AG09319 (cell line): ENCODE data around the gene MRPL10.
A peak's percentile ranks its signal among the peaks of the same experiment; 100 is the strongest.

Source experiments
- DNase-seq: peaks from one replicate; pipeline ENCODE4 v3.0.0-alpha.2; 2010; ENCODE audit warnings: low read depth; ENCODE audit errors: extremely low read depth
- CTCF ChIP-seq: IDR thresholded peaks from 2 replicates; pipeline ENCODE4 v1.5.1; 2011; ENCODE audit warnings: low read depth, mild to moderate bottlenecking, inconsistent platforms, low read length, moderate library complexity

Gene MRPL10

GRCh38 chr17:47813077-47813476 lies 18.3 kb downstream of the MRPL10 start:
- no peak for DNase-seq
- TF ChIP-seq CTCF: no peak

GRCh38 chr17:47812146-47812920 lies 19.0 kb downstream of the MRPL10 start:
- no peak for TF ChIP-seq CTCF
- no peak for DNase-seq

- DNase-seq: no peak
- no peak for TF ChIP-seq CTCF
Observed at GRCh38 chr17:47811709-47812108, 19.6 kb downstream of the MRPL10 start.

GRCh38 chr17:47810901-47811635 lies 20.3 kb downstream of the MRPL10 start:
- no peak for DNase-seq
- TF ChIP-seq CTCF: no peak

GRCh38 chr17:47810200-47810821 lies 21.0 kb downstream of the MRPL10 start:
- no peak for TF ChIP-seq CTCF

GRCh38 chr17:47808830-47809480 lies 22.4 kb downstream of the MRPL10 start:
- no peak for TF ChIP-seq CTCF
- no peak for DNase-seq

More at GRCh38 chr17:47810200-47810821, 21.0 kb downstream of the MRPL10 start:
- peak; percentile 49 for DNase-seq
